Activated gamma-delta T cell treated with anti-CD3 and anti-CD28 coated beads, Interleukin-2, amount 50 U/mL, for 16 hours (primary cell): ENCODE measurements around the gene MAML3.

ENCODE experiments used
- DNase-seq: peaks from one replicate; pipeline ENCODE4 v3.0.0-alpha.2; 2020; ENCODE audit warnings: low read depth

MAML3 gene

DNA sequence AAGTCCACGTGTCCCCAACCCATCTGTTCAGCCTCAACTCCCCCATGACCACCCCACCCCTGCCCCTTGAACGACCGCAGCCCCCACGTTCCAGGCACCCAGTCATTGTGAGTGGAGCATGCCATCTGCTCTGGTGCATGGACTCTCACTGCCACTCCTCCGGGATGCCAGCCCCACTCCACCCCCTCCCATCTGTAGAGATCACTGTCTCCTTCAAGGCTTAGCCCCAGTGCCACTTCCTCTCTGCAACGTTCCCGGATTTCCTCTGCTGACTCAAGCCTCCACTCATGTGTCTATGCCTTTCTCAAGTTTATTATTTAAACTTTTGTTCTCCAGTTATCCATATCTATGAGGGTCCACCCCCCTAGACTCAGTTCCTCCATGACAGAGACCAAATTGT lies 54.0 kb downstream of the MAML3 start:
- no peak for DNase-seq

DNA sequence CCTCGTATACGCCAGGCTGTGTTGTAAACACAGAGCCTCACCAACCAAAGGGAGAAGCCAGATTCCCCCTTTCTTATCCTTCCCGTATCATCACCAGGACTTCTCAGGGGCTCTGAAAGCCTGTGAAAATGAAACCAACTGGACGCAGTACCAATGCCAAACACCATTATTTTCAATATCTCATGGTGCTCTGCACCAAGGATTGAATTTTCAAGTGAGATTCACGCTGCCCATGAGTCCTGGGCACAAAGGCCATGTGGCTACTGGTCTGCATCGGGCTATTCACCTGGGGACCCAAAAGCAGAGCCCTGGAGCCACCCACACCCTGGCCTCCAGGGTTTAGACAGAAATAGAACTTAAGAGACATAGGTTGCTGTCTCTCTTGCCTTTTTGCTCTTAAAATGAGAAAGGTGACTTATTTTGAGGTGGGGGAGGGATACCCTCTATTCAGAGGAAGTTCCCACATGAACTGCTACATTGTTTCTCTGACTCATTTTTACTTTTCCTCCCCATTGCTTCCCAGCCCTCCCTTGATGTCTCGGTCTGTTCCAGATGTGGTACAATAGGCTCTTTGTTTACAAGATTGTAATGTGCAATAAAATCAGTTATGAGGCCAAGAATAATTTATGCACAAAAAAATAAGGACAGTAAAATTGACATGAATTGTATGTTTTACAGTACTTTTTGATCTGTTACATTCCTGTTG lies 55.4 kb downstream of the MAML3 start:
- no peak for DNase-seq

DNA sequence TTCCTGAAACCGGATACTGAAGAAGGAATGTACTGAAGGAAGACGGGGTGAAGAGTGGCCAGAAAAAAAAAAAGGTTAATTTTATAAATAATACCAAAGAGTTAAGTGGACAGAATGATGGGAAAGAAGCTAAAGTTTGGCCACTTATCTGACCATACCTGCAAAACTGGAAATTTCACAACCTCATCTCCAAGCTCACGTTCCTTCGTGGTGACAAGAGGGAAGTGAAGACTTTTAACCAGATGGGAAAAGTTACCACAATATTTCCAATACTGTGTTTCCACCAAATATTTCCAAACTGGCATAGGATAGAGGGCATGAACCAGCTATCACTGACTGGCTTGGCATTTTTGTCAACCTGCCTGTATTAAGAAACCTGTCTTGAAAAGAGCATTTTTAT lies 56.4 kb downstream of the MAML3 start:
- no peak for DNase-seq

DNA sequence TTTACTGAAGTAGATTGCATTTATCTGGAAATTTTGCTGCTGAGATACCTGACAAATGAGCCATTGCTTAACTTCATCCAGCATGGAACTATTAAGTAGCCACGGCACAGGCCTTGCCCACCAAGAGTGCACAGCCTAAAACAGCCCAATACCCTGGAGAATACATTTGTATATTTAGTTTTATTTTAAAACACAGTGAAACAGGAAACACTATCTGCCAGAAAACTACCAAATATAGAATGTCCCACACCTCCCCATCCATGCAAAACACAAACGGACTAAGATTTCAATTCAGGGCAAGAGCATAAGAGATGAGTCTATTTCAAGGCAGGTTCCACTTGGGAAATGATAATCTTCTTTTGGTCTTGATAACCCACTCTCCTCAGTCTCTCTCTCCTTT lies 57.1 kb downstream of the MAML3 start:
- DNase-seq, result no peak

DNA sequence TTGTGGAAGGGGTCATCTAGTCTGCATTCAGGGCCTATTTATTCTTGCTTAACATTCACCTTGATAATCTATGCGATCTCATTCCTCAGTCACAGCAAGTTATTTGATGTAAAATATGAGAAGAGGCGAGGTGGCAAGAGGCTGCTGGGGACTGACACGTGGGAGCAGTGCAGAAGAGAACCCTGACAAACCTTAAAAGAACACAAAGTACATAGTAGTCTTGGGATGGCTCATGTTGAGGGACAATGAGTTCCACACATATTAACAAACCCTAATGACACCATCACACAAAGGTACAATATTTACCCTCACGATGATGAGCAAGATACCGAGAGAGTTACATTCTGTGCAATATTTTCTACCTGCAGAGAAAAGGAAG lies 57.5 kb downstream of the MAML3 start:
- no peak for DNase-seq

DNA sequence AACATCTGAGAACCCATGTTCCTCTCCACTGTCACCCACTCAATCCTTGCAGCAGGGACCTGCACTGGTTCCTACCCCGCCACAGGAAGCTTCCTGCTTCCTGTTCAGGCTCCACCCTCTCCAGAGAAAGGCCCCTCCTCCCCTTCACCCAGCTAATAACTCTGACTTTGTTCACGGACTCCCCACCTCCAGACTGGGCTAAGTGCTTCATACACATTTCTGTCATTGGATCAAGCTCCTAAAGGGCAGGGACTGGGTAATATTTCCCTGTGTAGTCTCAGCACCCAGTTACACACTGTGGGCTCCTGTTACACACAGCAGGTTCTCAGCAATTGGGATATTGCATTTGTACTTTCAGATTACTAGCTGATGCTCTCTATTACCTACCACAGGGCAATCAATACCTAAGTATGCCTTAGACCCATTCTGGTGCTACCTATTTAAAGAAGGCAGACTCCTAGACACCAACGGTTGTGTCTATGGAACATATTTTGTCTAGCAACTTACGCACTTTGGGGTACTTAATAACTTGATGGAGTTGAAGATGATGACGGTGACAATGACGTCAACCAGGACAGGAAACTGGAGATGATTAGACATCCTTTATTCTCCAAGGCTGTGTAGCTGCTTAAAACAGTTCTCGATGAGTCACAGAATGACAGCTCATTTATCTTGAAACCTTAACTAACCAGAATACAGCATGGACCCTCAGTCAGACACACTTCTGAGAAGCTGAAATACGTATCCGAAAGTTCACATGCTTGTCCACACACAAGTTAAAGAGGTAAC lies 58.1 kb downstream of the MAML3 start:
- DNase-seq, result peak; percentile 24

DNA sequence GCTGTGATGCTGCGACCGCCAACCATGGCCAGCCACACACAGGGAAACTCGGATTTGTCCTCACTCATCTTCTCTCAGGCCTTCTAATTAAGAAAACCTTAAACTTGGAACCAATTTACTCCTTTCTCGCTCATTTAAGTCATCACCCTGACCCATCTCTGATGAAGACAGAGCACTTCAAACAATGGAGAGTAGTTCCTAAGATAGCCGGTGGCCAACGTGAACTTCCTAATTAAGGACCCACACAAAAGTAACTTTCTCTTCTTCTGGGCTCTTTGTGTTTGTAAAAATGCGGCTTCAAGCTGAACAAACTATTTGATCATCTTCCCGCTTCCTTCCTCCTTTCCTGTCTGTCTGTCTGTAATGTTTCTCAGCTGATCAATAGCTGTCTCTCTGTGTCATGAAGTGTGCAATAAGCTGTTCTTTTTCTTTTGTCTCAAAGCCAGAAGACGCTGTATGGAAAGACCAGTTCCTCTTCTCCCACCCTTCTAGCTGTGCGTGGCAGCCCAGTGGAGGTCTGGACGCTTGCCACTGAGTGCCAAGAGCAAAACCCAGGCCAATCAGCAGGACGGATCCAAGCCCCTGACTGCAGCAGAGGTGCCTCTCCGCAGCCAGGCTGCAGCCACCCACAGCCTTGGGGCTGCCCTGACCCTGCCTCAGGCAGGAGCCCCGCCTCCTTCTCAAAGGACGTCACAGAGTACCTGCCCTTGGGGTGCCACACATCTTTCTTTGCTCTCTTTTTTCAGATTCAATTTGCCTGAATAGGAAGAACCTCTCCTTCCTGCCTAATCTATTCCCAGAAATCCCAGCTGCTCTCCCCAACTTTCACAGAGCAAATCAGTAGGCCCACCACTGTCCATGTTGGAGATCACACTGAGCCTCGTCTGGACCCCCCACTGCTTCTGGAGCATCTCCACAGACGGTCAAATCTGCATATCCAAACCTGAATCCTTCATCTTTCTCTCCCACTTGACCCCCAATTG lies 59.3 kb downstream of the MAML3 start:
- peak; percentile 14 for DNase-seq

DNA sequence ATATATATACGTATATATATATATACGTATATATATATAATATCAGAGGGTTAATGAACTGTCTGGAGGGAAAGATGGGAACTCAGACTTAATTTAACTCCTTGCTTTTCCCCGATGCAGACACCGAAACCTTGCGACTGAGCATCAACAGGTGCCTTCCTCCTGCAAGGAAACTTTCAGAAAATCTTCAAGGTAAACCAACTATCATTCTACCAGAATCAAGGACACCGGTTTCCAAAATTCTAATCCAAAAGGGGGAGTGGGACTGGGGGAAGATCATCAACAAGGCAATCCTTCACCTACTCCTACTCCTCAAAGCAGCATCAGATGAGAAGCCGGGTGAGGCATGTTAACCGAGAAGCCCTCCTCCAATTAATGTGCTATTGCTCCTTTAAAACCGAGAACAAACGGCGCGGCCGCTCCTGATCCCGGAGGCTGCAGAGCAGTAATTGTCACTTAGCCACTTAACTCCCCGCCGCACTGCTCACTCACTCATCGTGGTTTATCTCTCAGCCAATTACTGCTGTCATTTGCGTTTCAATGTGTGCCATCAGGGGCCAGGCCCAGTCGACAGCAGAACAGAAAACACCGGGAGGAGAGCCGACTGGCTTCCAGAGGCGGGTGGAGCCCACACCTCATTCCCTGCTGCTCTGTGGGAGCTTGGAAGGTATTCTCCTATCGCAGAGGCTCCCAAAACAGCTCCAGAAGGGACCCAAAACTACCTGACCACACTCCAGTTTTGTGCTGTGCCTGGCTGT lies 61.7 kb downstream of the MAML3 start:
- DNase-seq, result no peak

DNA sequence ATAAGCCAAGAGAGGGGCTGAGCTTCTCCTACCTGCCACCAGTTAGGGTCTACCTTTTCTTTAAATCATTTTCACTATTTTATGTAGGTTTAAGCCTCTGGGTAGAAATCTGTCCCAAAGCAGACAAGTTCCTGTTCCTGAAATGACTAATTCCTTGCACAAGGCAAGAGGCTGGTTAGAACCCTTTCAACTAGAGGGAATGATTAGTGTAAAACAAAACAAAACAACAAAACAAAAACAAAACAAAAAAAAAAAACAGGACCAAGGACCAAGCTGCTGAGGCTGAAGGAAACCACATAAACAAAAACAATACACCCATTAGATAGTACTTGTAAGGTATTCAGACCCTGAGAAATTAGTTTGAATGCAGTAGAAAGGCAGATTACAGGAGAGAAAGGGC lies 62.7 kb downstream of the MAML3 start:
- no peak for DNase-seq

DNA sequence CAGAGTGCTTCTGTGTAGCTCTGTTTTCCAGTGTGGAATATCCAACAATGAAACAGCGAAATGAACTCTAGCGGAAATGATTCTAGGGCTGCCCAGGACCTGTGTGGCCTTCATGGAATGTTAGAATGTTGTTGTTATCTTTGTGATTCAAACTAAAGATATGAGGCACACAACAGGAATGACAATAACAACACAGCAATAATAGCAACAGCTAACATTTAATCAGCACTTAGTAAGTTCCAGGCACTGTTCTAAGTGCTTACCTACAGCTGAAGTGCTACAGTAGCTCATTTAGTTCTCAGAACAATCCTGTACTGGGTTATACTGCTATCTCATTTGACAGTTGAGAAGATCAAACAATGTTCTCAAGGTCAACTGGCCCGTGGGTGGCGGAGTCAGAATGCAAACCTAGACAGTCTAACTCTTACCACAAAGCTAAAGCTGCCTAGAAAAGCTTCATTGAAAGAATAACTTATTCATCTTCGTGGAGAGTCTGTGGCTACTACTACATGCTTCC lies 63.7 kb downstream of the MAML3 start:
- DNase-seq, result no peak

DNA sequence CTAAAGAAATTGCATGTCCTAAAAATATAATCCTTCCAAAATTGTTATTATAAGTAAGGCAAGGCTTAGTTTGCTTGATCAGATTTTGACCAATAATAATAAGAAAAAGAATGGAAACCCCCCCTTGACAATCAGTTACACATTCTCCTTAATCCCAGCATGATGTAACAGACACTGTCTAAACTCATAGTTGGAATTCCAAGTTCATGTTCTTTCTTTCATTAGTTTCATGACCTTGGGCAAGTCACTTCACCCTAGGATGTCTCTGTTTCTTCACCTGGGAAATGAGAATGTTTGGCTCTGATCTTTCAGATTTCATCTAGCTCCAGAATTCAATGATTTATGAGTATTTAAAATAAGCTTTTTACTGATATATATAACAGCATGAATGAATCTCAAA lies 64.8 kb downstream of the MAML3 start:
- DNase-seq, result no peak

DNA sequence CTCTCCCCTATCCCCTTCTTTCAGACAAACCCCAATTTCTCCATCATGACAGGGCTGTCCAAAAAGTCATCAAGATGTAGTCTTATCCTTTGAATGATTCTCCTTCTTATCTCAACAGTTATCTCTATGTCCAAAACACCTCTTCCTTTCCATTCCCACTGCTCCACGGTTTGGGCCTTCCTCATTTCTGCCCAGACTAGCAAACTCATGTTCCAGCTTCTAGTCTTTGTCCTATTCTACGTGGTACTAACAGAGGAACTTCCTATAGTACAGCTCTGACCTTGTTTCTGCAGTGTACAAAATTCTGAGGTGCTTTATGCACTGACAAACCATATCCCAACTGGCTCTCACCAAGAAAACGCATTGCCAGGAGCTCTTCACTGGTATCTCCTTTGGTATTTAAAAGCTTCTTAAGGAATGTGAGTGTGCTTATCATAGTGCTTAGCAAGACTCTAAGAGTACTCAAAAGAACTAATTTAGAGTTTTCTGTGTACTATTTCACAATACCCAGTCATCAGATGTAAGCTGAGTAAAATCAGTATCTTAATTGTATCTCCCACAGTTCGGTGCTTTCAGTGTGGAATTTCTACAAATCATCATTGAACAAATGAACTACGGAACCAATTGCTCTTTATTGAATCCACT lies 65.5 kb downstream of the MAML3 start:
- DNase-seq, result no peak

DNA sequence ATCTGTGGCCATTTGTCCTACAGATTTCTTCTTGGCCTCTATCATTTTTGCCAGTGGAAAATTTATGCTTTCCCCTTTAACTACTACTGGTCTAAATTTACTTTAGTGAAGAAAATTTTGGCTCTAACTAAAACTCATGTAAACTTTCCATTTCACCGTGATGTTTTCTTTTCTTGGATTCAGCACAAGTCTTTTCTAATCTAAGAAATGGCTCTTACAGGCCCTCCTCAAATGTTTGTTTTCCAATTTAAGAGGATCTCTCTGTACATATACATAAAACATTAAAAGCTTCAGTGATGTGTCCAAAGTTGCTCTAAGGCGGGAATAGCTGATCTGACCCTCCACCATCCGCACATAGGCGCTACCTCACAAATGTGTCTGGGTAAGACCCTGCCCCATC lies 68.1 kb downstream of the MAML3 start:
- DNase-seq, result no peak

DNA sequence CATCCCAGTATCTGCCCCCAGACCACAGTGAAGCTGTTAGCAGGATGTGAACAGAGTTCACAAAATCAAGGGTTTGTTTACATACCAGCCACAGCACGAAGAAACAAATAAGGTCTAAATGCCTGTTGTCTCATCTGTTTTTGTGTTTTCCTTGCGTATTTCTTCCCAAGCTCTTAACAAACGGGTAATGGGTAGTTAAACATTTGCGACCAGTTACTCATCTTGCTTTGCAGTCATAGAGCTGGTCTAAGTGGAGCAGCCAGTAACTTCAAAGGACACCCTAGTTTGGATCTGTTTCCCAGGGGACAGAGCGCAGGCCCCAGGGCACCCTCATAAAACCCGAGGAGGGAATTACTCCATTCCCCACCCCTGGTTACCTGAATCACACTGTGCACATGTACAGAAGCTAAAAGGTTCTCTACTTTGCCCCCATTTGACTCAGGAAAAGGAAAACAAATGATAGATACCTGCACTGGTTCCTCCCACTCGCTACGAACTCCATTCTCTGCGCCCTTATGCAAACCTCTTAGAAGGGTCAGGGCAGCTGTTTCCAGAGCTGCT lies 68.8 kb downstream of the MAML3 start:
- no peak for DNase-seq

DNA sequence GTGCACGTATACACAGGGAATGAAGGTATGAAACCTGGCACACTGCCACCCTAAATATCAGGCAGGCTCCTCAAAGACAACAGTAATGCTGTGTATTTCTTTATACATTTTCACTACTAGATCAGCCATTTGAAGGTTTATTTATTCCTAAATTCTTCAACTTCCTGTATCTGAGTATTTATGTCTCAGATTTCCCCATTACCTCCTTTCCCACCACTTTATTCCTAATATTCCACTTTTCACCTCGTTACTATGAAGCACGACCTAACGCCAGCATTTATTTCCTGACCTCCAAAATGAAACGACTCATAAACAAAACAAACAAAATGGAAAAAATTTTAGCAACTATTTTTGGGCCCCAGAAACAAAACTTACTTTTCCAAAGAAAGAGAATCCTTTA lies 69.6 kb downstream of the MAML3 start:
- no peak for DNase-seq

DNA sequence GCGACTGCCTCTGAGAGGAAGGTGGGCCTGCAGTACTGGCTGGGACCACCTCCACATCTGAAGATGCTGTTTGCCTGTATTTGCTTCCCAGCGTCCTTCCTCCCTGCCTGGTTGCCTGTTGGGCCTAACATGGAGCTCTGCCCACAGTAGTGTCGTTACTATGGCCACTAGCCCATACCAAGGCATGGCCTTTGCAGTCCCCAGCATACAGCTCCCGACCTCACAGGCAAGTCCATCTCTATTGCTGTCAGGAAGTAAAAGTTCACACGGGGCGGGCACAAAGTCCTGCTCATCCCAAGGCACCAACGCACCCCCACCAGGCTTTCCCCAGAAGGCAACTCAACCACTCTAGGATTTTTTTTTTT lies 71.6 kb downstream of the MAML3 start:
- DNase-seq, result no peak

DNA sequence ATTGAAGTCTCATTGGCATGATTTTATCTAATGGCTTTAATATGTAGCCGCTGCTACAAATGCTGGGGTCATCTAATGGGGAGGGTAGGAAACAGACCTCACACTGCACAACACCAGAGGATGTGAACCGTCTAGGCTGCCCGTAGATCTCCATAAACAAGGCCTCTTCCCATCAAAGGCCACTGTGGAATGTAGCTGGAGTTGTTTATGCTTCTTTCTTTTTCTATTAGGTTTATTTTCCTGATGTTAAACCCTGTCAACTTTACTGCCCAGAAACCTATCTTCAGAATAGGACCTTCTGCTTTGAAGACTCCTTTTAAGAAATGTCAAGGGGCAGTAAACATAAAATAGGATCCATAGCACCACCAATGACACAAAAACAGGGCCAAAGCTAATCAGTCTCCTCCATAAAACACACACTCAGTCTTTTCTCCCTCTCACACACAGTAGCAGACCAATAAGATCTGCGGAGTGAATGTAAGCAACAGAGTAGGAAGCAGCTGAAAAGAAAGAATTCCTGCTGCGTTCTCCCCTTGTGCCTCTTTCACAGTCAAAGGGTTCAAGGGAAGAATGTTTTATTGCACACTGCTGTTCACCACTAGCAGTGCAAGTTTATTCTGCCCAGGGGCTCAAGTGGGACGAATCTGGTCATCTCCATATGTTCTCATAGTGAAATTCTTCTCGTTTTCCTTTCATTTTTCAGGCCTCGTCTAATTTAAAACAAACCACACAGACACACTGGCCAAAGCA lies 72.2 kb downstream of the MAML3 start:
- no peak for DNase-seq

DNA sequence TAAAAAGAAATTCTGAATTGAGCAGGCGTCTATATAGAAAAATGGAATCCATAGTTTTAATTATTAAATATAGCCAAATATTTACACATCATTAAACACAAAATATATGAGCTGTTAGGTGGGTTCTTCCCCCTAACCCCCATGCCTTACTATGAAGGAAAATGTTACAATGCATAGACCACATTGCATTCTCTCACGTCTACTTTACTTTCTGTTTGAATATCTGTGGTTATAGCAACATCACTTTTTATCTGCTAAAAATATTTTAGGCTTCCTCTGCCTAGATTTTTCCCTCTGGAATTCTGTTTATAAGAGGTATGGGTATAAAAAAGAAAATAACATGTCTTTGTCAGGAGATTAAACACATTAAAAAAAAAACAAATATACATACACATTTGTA lies 73.1 kb downstream of the MAML3 start:
- DNase-seq, result no peak

DNA sequence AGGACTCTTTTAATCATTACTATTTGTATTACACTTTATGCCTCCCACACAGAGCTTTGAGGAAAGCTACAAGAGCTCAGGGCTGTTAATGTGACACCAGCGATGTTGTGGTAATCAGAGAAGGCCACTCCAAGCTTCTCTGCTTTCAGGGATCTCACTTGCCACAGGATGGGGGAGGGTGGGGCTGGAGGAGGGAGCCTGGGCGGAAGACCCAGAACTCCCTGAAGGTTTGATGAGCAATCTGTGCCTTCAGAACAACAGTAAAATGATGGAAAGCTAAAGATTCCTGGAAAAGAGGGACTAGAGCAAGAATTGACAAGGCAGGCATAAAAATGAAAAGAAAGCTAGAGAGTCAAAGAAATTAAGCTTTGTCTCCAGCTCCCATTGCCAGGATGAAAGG lies 75.6 kb downstream of the MAML3 start:
- DNase-seq, result no peak

DNA sequence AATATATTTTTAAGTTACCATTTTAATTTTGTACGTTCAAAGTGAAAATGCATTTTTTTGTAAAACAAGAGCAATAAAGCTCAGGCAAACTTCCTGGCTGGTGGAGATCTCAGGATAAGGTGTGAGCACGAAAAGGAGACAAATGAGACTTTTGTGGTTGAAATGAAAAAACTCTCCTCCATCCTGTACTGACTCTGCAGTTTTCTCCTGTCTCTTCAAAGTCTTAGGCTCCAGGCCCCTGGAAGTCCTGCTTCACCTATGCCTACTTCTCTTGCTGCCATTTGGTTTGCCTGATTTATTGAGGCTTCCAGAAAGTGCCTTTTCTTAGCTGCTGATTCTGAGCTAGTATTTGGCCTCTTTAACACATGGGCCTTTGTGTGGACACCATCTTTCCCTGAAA lies 77.7 kb downstream of the MAML3 start:
- DNase-seq, result no peak
